HG03135 (cell line): ENCODE results near the gene SYTL3.
A peak's percentile ranks its signal among the peaks of the same experiment; 100 is the strongest.

Experiments
- ATAC-seq: cut with Tn5 transposase; IDR thresholded peaks from one replicate; pipeline ENCODE4 v1.9.1; 2021; ENCODE audit warnings: mild to moderate bottlenecking, moderate library complexity; ENCODE audit not compliant: unreplicated experiment

The SYTL3 gene

GRCh38 chr6:158715330-158716311, 65.8 kb downstream of the SYTL3 start:
- peak; percentile 62 for ATAC-seq

DNA sequence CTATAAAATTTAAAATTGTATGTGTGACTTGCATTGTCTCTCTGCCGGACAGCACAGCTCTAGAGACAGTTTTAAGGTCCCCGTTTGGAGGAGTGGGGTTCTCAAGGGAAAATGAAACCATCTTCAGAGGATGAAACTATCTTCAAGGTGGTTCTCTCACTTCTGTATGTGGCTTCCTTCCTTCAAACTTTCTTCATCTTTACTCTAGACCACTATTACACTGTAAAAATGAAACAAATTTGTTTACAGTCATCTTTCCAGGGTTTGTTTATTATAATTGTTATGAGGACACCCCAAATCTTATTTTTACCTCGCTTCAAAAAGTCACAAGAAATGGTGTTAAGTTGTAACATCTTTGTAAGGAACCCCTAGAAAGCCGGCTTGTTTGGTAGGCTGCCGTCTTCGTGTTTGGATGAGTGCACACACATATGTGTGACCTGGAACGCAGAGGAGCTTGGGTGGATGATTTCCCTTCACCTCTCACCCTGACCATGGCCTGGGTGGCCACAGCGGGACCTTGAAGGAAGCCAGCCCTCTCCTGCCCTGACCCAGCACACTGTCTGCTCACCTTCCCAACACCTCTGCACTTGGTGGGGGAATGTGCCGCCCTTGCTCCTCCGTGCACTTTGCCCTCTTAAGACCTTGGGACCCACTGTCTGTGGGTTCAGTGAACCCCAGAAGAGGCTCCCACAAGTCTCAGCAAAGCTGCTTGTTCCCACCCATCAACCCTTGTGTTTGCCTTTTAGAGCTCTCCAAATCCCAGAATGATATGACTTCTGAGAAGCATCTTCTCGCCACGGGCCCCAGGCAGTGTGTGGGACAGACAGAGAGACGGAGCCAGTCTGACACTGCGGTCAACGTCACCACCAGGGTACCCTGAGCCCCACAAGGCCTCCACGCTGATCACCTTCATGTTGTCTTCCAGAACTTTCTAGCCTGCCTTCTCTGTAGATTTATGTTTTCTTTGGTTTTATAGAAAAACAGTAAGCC, 67.8 kb downstream of the SYTL3 start:
- peak; percentile 65 for ATAC-seq

- ATAC-seq: no peak
These were observed 68.7 kb downstream of the SYTL3 start for GRCh38 chr6:158718461-158719046.

- ATAC-seq: no peak
These were observed 72.4 kb downstream of the SYTL3 start for GRCh38 chr6:158722176-158722729.

GRCh38 chr6:158725704-158726103, 75.8 kb downstream of the SYTL3 start:
- ATAC-seq: no peak

DNA sequence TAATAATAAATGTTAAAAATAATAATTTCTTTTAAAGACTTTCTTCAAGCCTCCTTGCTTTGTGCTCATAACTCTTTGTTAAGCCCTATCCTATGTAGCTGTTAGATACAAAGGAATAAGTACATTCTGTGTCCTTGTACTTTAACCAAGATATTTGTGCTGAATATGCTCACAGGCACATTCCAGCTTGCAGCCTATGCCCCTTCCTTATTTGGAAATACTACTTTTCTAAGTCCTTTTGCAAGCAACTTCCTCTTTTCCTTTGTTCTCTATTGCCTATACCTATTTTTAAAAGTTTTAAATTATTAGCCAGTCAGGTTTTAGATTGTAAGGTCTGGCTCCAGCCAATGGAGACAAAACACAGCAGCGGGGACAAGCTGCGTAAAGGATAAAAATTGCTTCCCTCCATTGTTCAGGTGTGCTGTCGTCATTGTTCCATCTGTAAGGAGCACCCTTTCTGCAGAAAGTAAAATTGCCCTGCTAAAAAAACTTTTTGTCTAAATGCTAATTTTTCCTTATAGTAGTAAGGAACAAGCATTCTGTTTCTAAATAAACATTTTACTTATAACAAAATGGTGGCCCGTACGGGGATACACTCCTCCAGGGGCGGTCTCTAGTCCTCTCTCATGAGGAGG, 80.2 kb downstream of the SYTL3 start:
- ATAC-seq: no peak

GRCh38 chr6:158730541-158730907, 80.7 kb downstream of the SYTL3 start:
- ATAC-seq: no peak

DNA sequence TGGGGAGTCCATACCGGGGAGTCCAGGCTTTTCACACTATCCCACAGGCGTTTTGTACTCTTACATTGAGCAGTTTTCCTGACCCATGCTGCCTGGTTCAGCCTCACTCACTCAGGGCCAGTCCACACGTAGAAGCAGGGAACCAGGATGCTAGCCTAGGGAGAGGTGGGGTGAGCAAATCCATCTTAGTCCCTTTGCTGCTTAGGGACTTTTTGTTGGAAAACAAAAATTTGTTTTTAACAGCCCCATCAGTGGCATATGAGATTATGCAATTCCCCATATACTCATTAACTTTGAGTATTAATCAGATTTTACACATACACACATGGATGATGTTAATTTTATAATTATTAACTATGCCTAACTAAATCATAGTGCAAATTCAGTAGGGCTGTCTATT, 85.2 kb downstream of the SYTL3 start:
- no peak for ATAC-seq

DNA sequence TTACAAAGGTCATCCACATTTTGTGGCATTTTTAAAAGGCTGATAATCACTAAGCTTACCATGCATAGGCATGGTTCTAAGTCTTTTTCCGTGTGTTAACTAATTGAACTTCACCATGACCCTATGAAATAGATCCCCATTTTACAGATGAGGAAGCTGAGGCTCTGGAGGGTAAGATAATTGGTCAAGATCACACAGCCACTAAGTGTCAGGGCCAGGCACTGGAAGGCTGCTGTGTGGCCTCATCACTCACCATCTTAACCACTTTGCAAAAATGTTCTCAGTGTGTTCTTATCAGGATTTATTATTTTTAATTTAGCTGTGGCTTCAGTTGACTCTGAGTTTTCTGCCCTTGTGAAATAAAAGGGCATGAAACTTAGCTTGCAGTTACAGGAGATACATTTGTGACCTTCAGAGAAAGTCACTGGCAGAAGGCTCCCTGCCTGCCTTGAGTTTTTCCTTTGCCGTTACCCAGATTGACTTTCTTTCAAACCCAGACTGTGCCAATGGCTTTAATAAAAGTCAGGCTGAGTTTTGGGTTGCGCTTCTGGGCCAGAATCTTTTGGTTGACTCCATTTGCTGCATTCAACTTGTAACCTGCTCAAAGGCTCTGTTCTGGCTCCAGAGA, 87.3 kb downstream of the SYTL3 start:
- ATAC-seq: no peak

DNA sequence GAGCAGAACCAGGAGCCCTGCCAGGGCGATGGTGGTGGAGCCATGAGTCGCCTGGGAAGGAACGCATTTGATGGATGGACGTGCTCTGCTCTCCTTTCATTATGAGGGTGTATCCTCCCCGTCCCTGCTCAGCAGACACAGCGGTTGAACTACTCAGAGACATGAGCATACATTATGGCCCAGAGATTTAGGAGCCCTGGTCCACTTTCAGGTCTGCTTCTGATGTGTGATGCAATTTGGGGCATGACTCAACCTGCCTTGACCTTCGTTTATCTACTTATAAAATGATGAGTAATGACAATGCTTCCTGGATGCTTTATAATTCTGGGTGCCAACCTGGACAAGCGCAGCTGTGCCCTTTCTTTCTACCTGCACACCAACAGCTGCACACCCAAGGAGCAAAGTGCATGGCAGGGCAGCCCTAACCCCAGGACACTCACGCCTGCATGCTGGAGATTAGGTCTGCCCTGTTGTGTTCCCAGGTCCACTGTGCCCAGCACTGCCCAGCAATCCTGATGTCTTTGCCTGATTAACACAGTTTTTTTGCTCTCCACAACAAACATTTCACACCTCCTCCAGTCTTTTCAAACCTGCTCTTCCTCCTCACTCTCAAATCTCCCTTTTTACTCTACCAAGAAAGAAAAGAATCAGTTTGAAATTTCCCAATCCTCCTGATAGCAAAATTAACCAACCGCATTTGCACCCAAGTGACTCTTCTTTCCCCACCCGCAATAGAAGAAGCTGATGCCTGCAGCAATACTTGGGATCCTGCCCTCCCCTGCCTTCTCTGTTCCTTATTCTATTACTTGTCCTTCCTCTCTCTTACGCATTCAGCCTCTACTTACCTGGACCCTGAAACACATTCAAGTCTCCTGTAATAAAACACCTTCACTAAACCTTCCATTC, 88.1 kb downstream of the SYTL3 start:
- ATAC-seq: no peak

DNA sequence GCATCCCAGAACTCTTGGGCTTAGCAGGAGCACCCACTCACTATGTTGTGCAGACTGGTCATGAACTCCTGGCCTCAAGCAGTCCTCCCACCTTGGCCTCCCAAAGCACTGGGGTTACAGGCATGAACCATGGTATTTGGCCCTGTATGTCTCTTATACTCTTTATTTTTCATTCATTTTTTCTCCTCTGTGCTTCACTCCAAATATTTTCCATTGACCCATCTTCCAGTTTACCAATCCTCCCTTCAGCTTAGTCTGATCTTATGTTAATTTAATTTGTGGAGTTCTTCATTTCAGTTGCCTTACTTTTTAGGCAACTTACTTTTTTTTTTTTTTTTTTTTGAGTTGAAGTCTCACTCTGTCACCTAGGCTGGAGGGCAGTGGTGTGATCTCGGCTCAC, 89.8 kb downstream of the SYTL3 start:
- no peak for ATAC-seq

GRCh38 chr6:158743033-158743651, 93.3 kb downstream of the SYTL3 start:
- ATAC-seq: no peak

DNA sequence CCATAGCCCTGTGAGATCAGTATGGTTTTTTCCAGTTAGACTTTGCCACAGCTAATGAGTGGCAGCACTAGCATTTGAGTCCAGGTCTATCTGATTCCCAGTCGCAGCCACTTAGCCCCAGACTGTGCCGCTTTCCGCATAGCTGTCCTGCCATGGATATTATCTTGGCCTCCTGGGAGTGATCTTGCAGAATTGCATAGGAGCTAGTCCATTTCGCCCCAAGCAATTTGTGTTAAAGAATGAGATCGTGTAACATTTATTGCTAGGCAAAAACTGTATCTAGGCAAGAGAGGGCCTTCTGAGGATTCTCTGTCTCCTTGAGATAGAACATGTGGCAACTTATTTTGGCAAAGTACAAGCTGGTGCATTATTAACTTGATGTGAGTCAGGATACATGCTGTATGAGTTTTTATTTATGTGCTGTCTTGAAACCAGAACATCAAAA, 95.2 kb downstream of the SYTL3 start:
- ATAC-seq: no peak

GRCh38 chr6:158751224-158751623, 101.4 kb downstream of the SYTL3 start:
- no peak for ATAC-seq

GRCh38 chr6:158751921-158752320, 102.1 kb downstream of the SYTL3 start:
- no peak for ATAC-seq

DNA sequence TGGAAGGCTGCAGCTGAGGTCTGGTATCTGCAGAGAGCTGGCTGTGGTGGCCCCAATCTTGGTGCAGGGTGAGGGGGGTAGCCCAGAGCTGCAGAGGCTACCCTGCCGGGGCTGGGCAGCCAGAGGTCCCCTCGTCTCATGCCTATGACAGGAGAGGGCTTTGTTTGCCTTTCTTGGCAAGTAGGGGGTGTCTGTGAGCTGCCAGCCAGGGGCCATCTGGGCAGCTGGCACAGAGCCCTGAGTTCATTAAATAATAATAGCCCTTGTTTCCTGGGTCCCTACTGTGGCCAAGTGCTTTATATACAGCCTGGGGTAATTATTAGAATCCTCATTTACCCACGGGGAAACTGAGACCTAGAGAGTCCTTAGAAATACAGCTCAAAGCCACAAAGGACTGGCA, 102.8 kb downstream of the SYTL3 start:
- no peak for ATAC-seq

GRCh38 chr6:158753811-158754210, 104.0 kb downstream of the SYTL3 start:
- no peak for ATAC-seq

GRCh38 chr6:158754738-158755137, 104.9 kb downstream of the SYTL3 start:
- no peak for ATAC-seq
